NCI-H2171 (cell line): ENCODE results near the gene MCTS1.
"Not testable (repeated sequence)": the region's sequence is repeated elsewhere in the genome, so short reads cannot be mapped to it uniquely, and the experiment has no call there.

Experiments used
- DNase-seq: peaks from one replicate; lab custom pipeline; 2025; lab: John Stamatoyannopoulos, UW

Gene MCTS1

GRCh38 chrX:120629667-120630537 lies 26.0 kb downstream of the MCTS1 start, which contains the start of gene C1GALT1C1:
Gene C1GALT1C1, minus strand, starts transcription at chrX:120630054. Its CDS starts 2,888 bp downstream, at chrX:120627166.
- peak; percentile 89 for DNase-seq

GRCh38 chrX:120638619-120639018 lies 34.7 kb downstream of the MCTS1 start:
- DNase-seq, result no peak

- no peak for DNase-seq
These were observed 39.0 kb downstream of the MCTS1 start for GRCh38 chrX:120642871-120643270.

- no peak for DNase-seq
These were observed 43.2 kb downstream of the MCTS1 start for GRCh38 chrX:120647127-120647526.

- not testable (repeated sequence) for DNase-seq
These were observed 48.4 kb downstream of the MCTS1 start for GRCh38 chrX:120652256-120652655.

- peak; percentile 67 for DNase-seq
These were observed 49.1 kb downstream of the MCTS1 start for GRCh38 chrX:120653000-120653399.

- no peak for DNase-seq
These were observed 56.7 kb downstream of the MCTS1 start for GRCh38 chrX:120660637-120661036.
